Measurements from ENCODE around the gene BORCS6. TPM values are rescaled to one million over a fixed set of nuclear protein-coding genes. Genes with fewer than 3 reads are reported as not detected.

Gene BORCS6
- total RNA-seq, 1 donor from 2014 or later = 12.3 TPM

- H3K4me1 Mint-ChIP-seq = peaks cover 31% of the 10 kb centered on the region
- no peak for ATAC-seq (ENCODE audit: low read depth)
- H3K36me3 Mint-ChIP-seq (ENCODE audit: low read depth) = peaks cover 53% of the 10 kb centered on the region
These were observed 39.5 kb downstream of the BORCS6 start for GRCh38 chr17:8150194-8151119.

GRCh38 chr17:8149419-8150193 lies 40.4 kb downstream of the BORCS6 start:
- Mint-ChIP-seq H3K36me3 (ENCODE audit: low read depth) (peaks cover 57% of the 10 kb centered on the region), H3K4me3 (no peak overlapping the region), H3K4me1 (peaks cover 31% of the 10 kb centered on the region), H3K9me3 (no peaks in the 10 kb centered on the region), H3K27ac (no peak overlapping the region), H3K27me3 (no peaks in the 10 kb centered on the region)
- TF ChIP-seq CTCF (IDR thresholded peaks at IDR 0.05) = no peak
- DNase-seq (no peak), ATAC-seq (ENCODE audit: low read depth) (no peak)
- ChIA-PET POLR2A (interaction anchor here (0.6 to 15.9 kb wide), 6 partner anchors 10 to 595 kb away, joined by 3 to 385 read pairs (median 4); partner anchors contain the start of genes CCDC42 and HES7), CTCF (no interaction called here)
- intact Hi-C loops (cut with micrococcal nuclease) = loop anchor here (10.0 kb wide), 1 partner anchor 465 kb away; the partner anchor contains the start of genes TP53 and WRAP53

More at GRCh38 chr17:8150194-8151119, 39.5 kb downstream of the BORCS6 start:
- DNase-seq = no peak
- TF ChIP-seq CTCF (IDR thresholded peaks at IDR 0.05) = no peak
- intact Hi-C loops (cut with micrococcal nuclease) = loop anchor here (1.0 to 10.0 kb wide), 2 partner anchors 11 to 466 kb away; partner anchors contain the start of genes TP53 and WRAP53
- Mint-ChIP-seq H3K4me3 (peak overlapping the region; percentile 90), H3K27me3 (no peaks in the 10 kb centered on the region), H3K27ac (peak overlapping the region; percentile 41), H3K9me3 (no peaks in the 10 kb centered on the region)
- ChIA-PET POLR2A (interaction anchor here (0.6 to 15.9 kb wide), 14 partner anchors 10 to 594 kb away, joined by 3 to 385 read pairs (median 4); partner anchors contain the start of genes BORCS6, CCDC42, CTC1 and HES7), CTCF (interaction anchor here (1.0 kb wide), 1 partner anchor 71 kb away, joined by 4 read pairs; no protein-coding TSS in a partner anchor)

GRCh38 chr17:8148560-8148959 lies 41.4 kb downstream of the BORCS6 start:
- no peak for ATAC-seq (ENCODE audit: low read depth)
- ChIA-PET POLR2A (interaction anchor here (1.0 to 1.1 kb wide), 2 partner anchors 9 to 24 kb away, joined by 5 to 6 read pairs; no protein-coding TSS in a partner anchor), CTCF (no interaction called here)
- intact Hi-C loops (cut with micrococcal nuclease) = no loop called here
- no peaks in the 10 kb centered on the region for H3K9me3 Mint-ChIP-seq
- DNase-seq = no peak
- no peak overlapping the region for H3K27ac Mint-ChIP-seq
- no peak for TF ChIP-seq CTCF (IDR thresholded peaks at IDR 0.05)
- H3K36me3 Mint-ChIP-seq (ENCODE audit: low read depth) = peaks cover 67% of the 10 kb centered on the region
- no peak overlapping the region for H3K4me3 Mint-ChIP-seq
- H3K4me1 Mint-ChIP-seq = peaks cover 29% of the 10 kb centered on the region
- H3K27me3 Mint-ChIP-seq = no peaks in the 10 kb centered on the region

GRCh38 chr17:8147805-8148404 lies 42.1 kb downstream of the BORCS6 start:
- Mint-ChIP-seq H3K27ac (no peak overlapping the region), H3K36me3 (ENCODE audit: low read depth) (peaks cover 65% of the 10 kb centered on the region), H3K27me3 (no peaks in the 10 kb centered on the region), H3K4me3 (no peak overlapping the region), H3K4me1 (peaks cover 23% of the 10 kb centered on the region), H3K9me3 (no peaks in the 10 kb centered on the region)
- POLR2A ChIA-PET = interaction anchor here (1.0 to 1.1 kb wide), 2 partner anchors 8 to 25 kb away, joined by 5 to 6 read pairs; no protein-coding TSS in a partner anchor
- TF ChIP-seq CTCF (IDR thresholded peaks at IDR 0.05) = no peak
- intact Hi-C loops (cut with micrococcal nuclease) = no loop called here
- CTCF ChIA-PET = no interaction called here
- DNase-seq = no peak
- no peak for ATAC-seq (ENCODE audit: low read depth)
